ENCODE results near the gene CDK14. TPM values are rescaled to one million over a fixed set of nuclear protein-coding genes. Genes with fewer than 3 reads are reported as not detected.
"Not testable (repeated sequence)": the region's sequence is repeated elsewhere in the genome, so short reads cannot be mapped to it uniquely, and the experiment has no call there.

The CDK14 gene
- total RNA-seq, 4 donors from 2014 or later = 0.18 to 74.3 (median 7.3) TPM

DNA sequence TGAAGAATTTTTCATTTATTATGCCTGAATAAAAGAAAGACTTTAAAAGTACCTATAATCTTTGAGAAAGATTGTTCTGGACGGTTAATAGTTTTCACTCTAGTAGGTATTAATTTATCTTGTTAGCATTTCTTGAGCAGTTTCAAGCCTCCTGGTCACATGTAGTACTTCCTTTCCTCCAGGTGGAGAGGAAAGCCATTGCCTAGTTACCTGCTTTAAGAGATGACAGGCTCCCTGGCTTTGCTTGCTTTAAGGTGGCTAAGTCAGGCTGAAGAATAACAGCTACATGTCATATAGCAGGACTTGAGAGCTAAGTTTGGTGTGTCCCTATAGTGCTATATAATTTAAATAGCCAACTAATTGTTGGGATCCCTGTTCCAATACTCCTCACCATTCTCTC, 160.2 kb downstream of the CDK14 start:
- no peak for TF ChIP-seq CTCF (IDR thresholded peaks at IDR 0.05)
- TF ChIP-seq POLR2A (IDR thresholded peaks at IDR 0.05) = no peak

GRCh38 chr7:90757565-90757950, 161.4 kb downstream of the CDK14 start:
- H3K9me3 ChIP-seq, H3K4me3 ChIP-seq, H3K27ac ChIP-seq, H3K36me3 ChIP-seq, H3K27me3 ChIP-seq, H3K4me1 ChIP-seq: not testable (repeated sequence)
- peak in 1 of 3 donors; percentile 46 for DNase-seq

More for the DNA sequence above, 160.2 kb downstream of the CDK14 start:
- Histone ChIP-seq H3K27me3 (no peaks in the 10 kb centered on the region), H3K4me1 (peaks cover 0 to 4% (median 0%) of the 10 kb centered on the region in 4 donors), H3K9me3 (no peaks in the 10 kb centered on the region), H3K27ac (no peak overlapping the region), H3K36me3 (no peaks in the 10 kb centered on the region), H3K4me3 (no peak overlapping the region)
- no peak for DNase-seq

GRCh38 chr7:90758933-90759562, 162.9 kb downstream of the CDK14 start:
- Histone ChIP-seq H3K9me3 (no peaks in the 10 kb centered on the region), H3K27ac (no peak overlapping the region), H3K4me1 (peaks cover 0 to 4% (median 0%) of the 10 kb centered on the region in 4 donors), H3K36me3 (no peaks in the 10 kb centered on the region), H3K27me3 (no peaks in the 10 kb centered on the region), H3K4me3 (no peak overlapping the region)
- DNase-seq = no peak
- TF ChIP-seq CTCF (IDR thresholded peaks at IDR 0.05) (no peak), POLR2A (IDR thresholded peaks at IDR 0.05) (no peak)

DNA sequence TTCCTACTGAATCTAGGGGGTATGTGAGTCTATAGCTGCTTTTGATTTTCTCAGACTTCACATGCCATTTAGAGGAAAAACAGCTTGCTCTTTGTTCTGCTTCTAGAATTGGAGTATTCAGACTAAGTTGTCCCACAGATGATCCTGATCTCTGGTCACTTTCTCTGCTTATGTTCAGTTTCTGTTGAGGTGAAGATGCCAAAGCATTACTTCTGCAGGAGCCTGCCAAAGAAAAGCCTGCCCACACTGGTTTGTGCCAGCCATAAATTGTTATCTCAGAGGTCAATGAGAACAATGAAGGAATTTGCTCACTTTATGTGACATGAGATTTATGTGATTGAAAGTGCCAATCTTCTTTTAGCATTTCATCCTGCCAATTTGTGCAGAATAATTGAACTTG, 163.6 kb downstream of the CDK14 start:
- TF ChIP-seq POLR2A (IDR thresholded peaks at IDR 0.05) (no peak), CTCF (IDR thresholded peaks at IDR 0.05) (no peak)
- no peaks in the 10 kb centered on the region for H3K27me3 ChIP-seq
- H3K27ac ChIP-seq = no peak overlapping the region
- no peaks in the 10 kb centered on the region for H3K9me3 ChIP-seq
- H3K36me3 ChIP-seq = no peaks in the 10 kb centered on the region
- H3K4me3 ChIP-seq = no peak overlapping the region
- peaks cover 0 to 4% (median 0%) of the 10 kb centered on the region in 4 donors for H3K4me1 ChIP-seq
- no peak for DNase-seq

- peaks cover 0 to 4% (median 0%) of the 10 kb centered on the region in 4 donors for H3K4me1 ChIP-seq
Observed at GRCh38 chr7:90760892-90761291, 164.8 kb downstream of the CDK14 start.

GRCh38 chr7:90761584-90761983, 165.5 kb downstream of the CDK14 start:
- H3K9me3 ChIP-seq = no peaks in the 10 kb centered on the region
- peaks cover 0 to 6% (median 0%) of the 10 kb centered on the region in 4 donors for H3K4me1 ChIP-seq
- H3K27me3 ChIP-seq = no peaks in the 10 kb centered on the region
- H3K27ac ChIP-seq = no peak overlapping the region
- H3K4me3 ChIP-seq = no peak overlapping the region
- no peak for DNase-seq
- H3K36me3 ChIP-seq = no peaks in the 10 kb centered on the region
- TF ChIP-seq POLR2A (IDR thresholded peaks at IDR 0.05) (no peak), CTCF (IDR thresholded peaks at IDR 0.05) (no peak)

More at GRCh38 chr7:90760892-90761291, 164.8 kb downstream of the CDK14 start:
- Histone ChIP-seq H3K27me3 (no peaks in the 10 kb centered on the region), H3K27ac (no peak overlapping the region), H3K36me3 (no peaks in the 10 kb centered on the region), H3K9me3 (no peaks in the 10 kb centered on the region), H3K4me3 (no peak overlapping the region)
- TF ChIP-seq POLR2A (IDR thresholded peaks at IDR 0.05) = no peak
- TF ChIP-seq CTCF (IDR thresholded peaks at IDR 0.05) = no peak
- DNase-seq = no peak
